Glutamatergic neuron (in vitro differentiated cells): Measurements from ENCODE around the gene RBM20. TPM values are rescaled to one million over a fixed set of nuclear protein-coding genes. Genes with fewer than 3 reads are reported as not detected.

Source experiments
- DNase-seq: peaks from one replicate; pipeline ENCODE4 v3.0.0; 2022
- H3K27ac Mint-ChIP-seq: one replicate; pipeline ENCODE4 v1.8.0; 2020; ENCODE audit warnings: mild to moderate bottlenecking, mixed read lengths, inconsistent platforms; ENCODE audit not compliant: unreplicated experiment
- H3K27me3 Mint-ChIP-seq: one replicate; pipeline ENCODE4 v1.8.0; 2020; ENCODE audit warnings: mild to moderate bottlenecking, moderate library complexity, mixed read lengths, inconsistent platforms; ENCODE audit not compliant: unreplicated experiment
- H3K36me3 Mint-ChIP-seq: one replicate; pipeline ENCODE4 v1.8.0; 2020; ENCODE audit warnings: mild to moderate bottlenecking, mixed read lengths, inconsistent platforms; ENCODE audit not compliant: unreplicated experiment
- H3K4me1 Mint-ChIP-seq: one replicate; pipeline ENCODE4 v1.8.0; 2020; ENCODE audit warnings: mild to moderate bottlenecking, low read depth, mixed read lengths, inconsistent platforms; ENCODE audit not compliant: unreplicated experiment
- H3K4me3 Mint-ChIP-seq: one replicate; pipeline ENCODE4 v1.8.0; 2020; ENCODE audit warnings: mild to moderate bottlenecking, mixed read lengths, inconsistent platforms; ENCODE audit not compliant: unreplicated experiment
- H3K9me3 Mint-ChIP-seq: one replicate; pipeline ENCODE4 v1.8.0; 2020; ENCODE audit warnings: mild to moderate bottlenecking, moderate library complexity, mixed read lengths, inconsistent platforms; ENCODE audit not compliant: unreplicated experiment
- CTCF ChIP-seq: fragments of 200-600 bp; sonication (generic); IDR thresholded peaks from one replicate; pipeline ENCODE4 v1.5.0; 2021; ENCODE audit not compliant: partially characterized antibody, unreplicated experiment
- total RNA-seq: library from RNA; stranded (reverse); fragmentation: NEBNext Ultra II Directional; extraction: Animal tissue kit (Norgen Biotek cat#: 25700); gene quantifications from one replicate; pipeline ENCODE4 v1.2.1, GENCODE V29; 2021; ENCODE audit not compliant: unreplicated experiment

RBM20 gene
- total RNA-seq, 1 donor from 2014 or later: 5.8 TPM

- no peaks in the 10 kb centered on the region for H3K36me3 Mint-ChIP-seq
- H3K4me1 Mint-ChIP-seq: peaks cover 27% of the 10 kb centered on the region
- H3K9me3 Mint-ChIP-seq: peaks cover 5% of the 10 kb centered on the region
- no peak overlapping the region for H3K27ac Mint-ChIP-seq
- no peak for TF ChIP-seq CTCF
- no peak for DNase-seq
- H3K4me3 Mint-ChIP-seq: no peak overlapping the region
- H3K27me3 Mint-ChIP-seq: peaks cover 1% of the 10 kb centered on the region
These were observed 189.3 kb downstream of the RBM20 start for GRCh38 chr10:110833234-110833940.

GRCh38 chr10:110833941-110834628 is 189.9 kb downstream of the RBM20 start:
- Mint-ChIP-seq H3K4me3 (no peak overlapping the region), H3K36me3 (no peaks in the 10 kb centered on the region), H3K4me1 (peaks cover 33% of the 10 kb centered on the region), H3K27me3 (peaks cover 1% of the 10 kb centered on the region), H3K9me3 (peaks cover 5% of the 10 kb centered on the region), H3K27ac (no peak overlapping the region)
- no peak for TF ChIP-seq CTCF
- DNase-seq: no peak

- Mint-ChIP-seq H3K9me3 (peaks cover 5% of the 10 kb centered on the region), H3K27me3 (peaks cover 1% of the 10 kb centered on the region), H3K4me1 (peaks cover 40% of the 10 kb centered on the region), H3K4me3 (no peak overlapping the region), H3K27ac (peak overlapping the region; percentile 76), H3K36me3 (no peaks in the 10 kb centered on the region)
- TF ChIP-seq CTCF: no peak
- no peak for DNase-seq
These were observed 190.6 kb downstream of the RBM20 start for GRCh38 chr10:110834629-110835301.

GRCh38 chr10:110835841-110836240 is 191.7 kb downstream of the RBM20 start:
- Mint-ChIP-seq H3K27me3 (peaks cover 1% of the 10 kb centered on the region), H3K4me3 (peak overlapping the region; percentile 9), H3K36me3 (no peaks in the 10 kb centered on the region), H3K27ac (no peak overlapping the region), H3K4me1 (peaks cover 42% of the 10 kb centered on the region), H3K9me3 (peaks cover 5% of the 10 kb centered on the region)
- no peak for DNase-seq
- no peak for TF ChIP-seq CTCF
